ENCODE results near the gene RBM14. TPM values are rescaled to one million over a fixed set of nuclear protein-coding genes. Genes with fewer than 3 reads are reported as not detected.

The RBM14 gene
- total and polyA plus RNA-seq, 2 donors (not counting 3 experiments of a cell fraction or from before 2014, with no cell fraction given) = 44.0 to 104 TPM

GRCh38 chr11:66646828-66647227 is 30.4 kb downstream of the RBM14 start:
- intact Hi-C loops (cut with micrococcal nuclease) (no loop called here), dilution Hi-C loops (cut with MboI; ENCODE audit: extremely low pct_ligation_motif_present, low sequenced_read_pairs) (no loop called here)
- TF ChIP-seq CTCF (IDR thresholded peaks at IDR 0.05; ENCODE audit: extremely low read depth in 1 of 2, insufficient read depth in 1 of 2, low read depth in 1 of 2, low read length in 2 of 2) (no peak), EZH2 (IDR thresholded peaks at IDR 0.05; ENCODE audit: borderline replicate concordance, low read depth, low read length, severe bottlenecking) (no peak), GATA2 (IDR thresholded peaks at IDR 0.05; ENCODE audit: insufficient read depth, insufficient read length, low read depth, low read length) (no peak), FOS (IDR thresholded peaks at IDR 0.05; ENCODE audit: borderline replicate concordance, insufficient read depth, low read length) (no peak), POLR2AphosphoS5 (IDR thresholded peaks at IDR 0.05; ENCODE audit: insufficient read depth, low read depth, low read length) (no peak), JUN (IDR thresholded peaks at IDR 0.05; ENCODE audit: borderline replicate concordance, insufficient read depth, insufficient read length, low read depth) (no peak), MYC (IDR thresholded peaks at IDR 0.05; ENCODE audit: low read depth, low read length) (no peak), MAX (IDR thresholded peaks at IDR 0.05; ENCODE audit: insufficient read depth, insufficient read length) (no peak), POLR2A (IDR thresholded peaks at IDR 0.05; ENCODE audit: low read depth, low read length) (no peak)
- Histone ChIP-seq H2AFZ (ENCODE audit: low read depth, low read length) (no peak overlapping the region), H4K20me1 (replicated peaks; ENCODE audit: control insufficient read depth, extremely low read depth, insufficient read depth, low read length) (peaks cover 32% of the 10 kb centered on the region), H3K36me3 (ENCODE audit: control insufficient read depth in 2 of 2, extremely low read depth in 1 of 2, insufficient read depth in 2 of 2, low read length in 2 of 2) (peaks cover 34 to 39% of the 10 kb centered on the region in 2 experiments), H3K9me1 (replicated peaks; ENCODE audit: control insufficient read depth, extremely low read depth, insufficient read depth, low read length) (no peaks in the 10 kb centered on the region), H3K4me1 (ENCODE audit: control insufficient read depth, extremely low read depth, insufficient read depth, low read length) (peaks cover 12% of the 10 kb centered on the region), H3K9ac (replicated peaks; ENCODE audit: extremely low read depth, insufficient read depth, low read length) (no peak overlapping the region), H3K4me3 (replicated peaks in 1 of 3; ENCODE audit: insufficient read depth in 1 of 3, low read depth in 1 of 3, low read length in 3 of 3) (no peak overlapping the region), H3K79me2 (ENCODE audit: control insufficient read depth, insufficient read depth, low read length) (peaks cover 88% of the 10 kb centered on the region), H3K9me3 (replicated peaks; ENCODE audit: control insufficient read depth, insufficient read depth, low read length) (no peaks in the 10 kb centered on the region), H3K27me3 (ENCODE audit: control insufficient read depth in 2 of 2, insufficient read depth in 2 of 2, low read length in 2 of 2) (no peaks in the 10 kb centered on the region), H3K4me2 (ENCODE audit: insufficient read depth, low read length) (no peak overlapping the region), H3K27ac (ENCODE audit: insufficient read depth, low read depth, low read length) (no peak overlapping the region)
- BruUV-seq (replicated peaks) = no TSS peak
- no peak for DNase-seq (ENCODE audit: low read depth, low spot score)
- CTCF ChIA-PET = interaction anchor here (1.1 kb wide), 1 partner anchor 9 kb away, joined by 4 read pairs; the partner anchor contains the start of gene RBM4
- POLR2A ChIA-PET = no interaction called here
- no peak for FAIRE-seq
